IMR-90 (cell line): ENCODE measurements around the gene CTSV. TPM values are rescaled to one million over a fixed set of nuclear protein-coding genes. Genes with fewer than 3 reads are reported as not detected.

ENCODE experiments used
- ATAC-seq: fragments of 200-7000 bp; cut with Tn5 transposase; 2 replicates; pipeline ENCODE4 v1.9.1; 2020; ENCODE audit warnings: low read depth, mild to moderate bottlenecking, moderate library complexity
- BruUV-seq: library from RNA; stranded (reverse); fragments of 400-500 nt; replicated peaks from 2 replicates; lab custom pipeline; 2021; lab: Mats Ljungman, UMichigan
- CTCF ChIA-PET: fragments of 300-600 bp; formaldehyde crosslinking; extraction: SDS; loops from one replicate; lab custom pipeline; 2021; ENCODE audit warnings: antibody characterized with exemption; lab: Yijun Ruan, JAX
- POLR2A ChIA-PET: fragments of 300-600 bp; sonication (Branson Sonifier 250); formaldehyde crosslinking; loops from one replicate; lab custom pipeline; 2022; ENCODE audit warnings: antibody characterized with exemption; ENCODE audit not compliant: unreplicated experiment; lab: Charles Lee
- DNase-seq: peaks from one replicate; pipeline ENCODE4 v3.0.0; 2013
- H2AFZ ChIP-seq: replicated peaks from 2 replicates; pipeline ENCODE3; 2013; ENCODE audit warnings: low read length, mild to moderate bottlenecking; ENCODE audit not compliant: poor library complexity
- H2AK5ac ChIP-seq: 2 replicates; pipeline ENCODE4 v1.6.1; 2013; ENCODE audit warnings: low read depth, low read length, inconsistent platforms
- H2AK9ac ChIP-seq: replicated peaks from 2 replicates; pipeline ENCODE3; 2013; ENCODE audit warnings: mild to moderate bottlenecking, low read depth, low read length, moderate library complexity; ENCODE audit not compliant: poor library complexity
- H2BK120ac ChIP-seq: 2 replicates; pipeline ENCODE4 v1.6.1; 2013; ENCODE audit warnings: low read depth, low read length, inconsistent platforms
- H2BK15ac ChIP-seq: 3 replicates; pipeline ENCODE4 v1.6.1; 2013; ENCODE audit warnings: low read depth, low read length, inconsistent platforms
- H2BK20ac ChIP-seq: 2 replicates; pipeline ENCODE4 v1.6.1; 2013; ENCODE audit warnings: low read depth, mild to moderate bottlenecking, inconsistent platforms, low read length, moderate library complexity
- H2BK5ac ChIP-seq: 2 replicates; pipeline ENCODE4 v1.6.1; 2013; ENCODE audit warnings: mild to moderate bottlenecking, low read depth, low read length, inconsistent platforms; ENCODE audit not compliant: poor library complexity, severe bottlenecking
- H3K14ac ChIP-seq: replicated peaks from 2 replicates; pipeline ENCODE4 v1.6.1; 2013; ENCODE audit warnings: low read depth, low read length, inconsistent platforms
- H3K18ac ChIP-seq: 2 replicates; pipeline ENCODE4 v1.6.1; 2013; ENCODE audit warnings: low read depth, low read length, control low read depth
- H3K23ac ChIP-seq: 2 replicates; pipeline ENCODE4 v1.6.1; 2013; ENCODE audit warnings: low read depth, low read length, inconsistent platforms
- H3K27ac ChIP-seq: 2 replicates; pipeline ENCODE4 v1.5.1; 2013; ENCODE audit warnings: mild to moderate bottlenecking, control low read depth, low read length; ENCODE audit not compliant: insufficient read depth
- H3K27me3 ChIP-seq: 2 replicates; pipeline ENCODE4 v1.6.1; 2013; ENCODE audit warnings: low read length; ENCODE audit not compliant: control insufficient read depth, insufficient read depth
- H3K36me3 ChIP-seq: 2 replicates; pipeline ENCODE4 v1.6.1; 2013; ENCODE audit warnings: low read length, mixed read lengths; ENCODE audit not compliant: control insufficient read depth, insufficient read depth
- H3K4ac ChIP-seq: 2 replicates; pipeline ENCODE4 v1.6.1; 2013; ENCODE audit warnings: low read depth, low read length, inconsistent platforms
- H3K4me1 ChIP-seq: 2 replicates; pipeline ENCODE4 v1.6.1; 2013; ENCODE audit warnings: low read length, mixed read lengths; ENCODE audit not compliant: control insufficient read depth, insufficient read depth
- H3K4me2 ChIP-seq: 2 replicates; pipeline ENCODE4 v1.6.1; 2013; ENCODE audit warnings: low read depth, mild to moderate bottlenecking, control low read depth, low read length, moderate library complexity
- H3K4me3 ChIP-seq: 2 replicates; pipeline ENCODE4 v1.5.1; 2013; ENCODE audit warnings: low read depth, mild to moderate bottlenecking, control low read depth, low read length, moderate library complexity; ENCODE audit not compliant: insufficient read depth
- H3K56ac ChIP-seq: 2 replicates; pipeline ENCODE4 v1.6.1; 2013; ENCODE audit warnings: low read length, inconsistent platforms; ENCODE audit not compliant: insufficient read depth; ENCODE audit errors: extremely low read depth
- H3K79me1 ChIP-seq, 2 experiments: 2 replicates each; pipeline ENCODE4 v1.6.1; 2013; ENCODE audit warnings: low read length in 2 of 2, inconsistent platforms in 1 of 2, low read depth in 1 of 2
- H3K9ac ChIP-seq: 2 replicates; pipeline ENCODE4 v1.6.1; 2013; ENCODE audit warnings: low read depth, low read length, control low read depth
- H3K9me1 ChIP-seq: 2 replicates; pipeline ENCODE4 v1.6.1; 2013; ENCODE audit warnings: low read length, inconsistent platforms; ENCODE audit not compliant: insufficient read depth
- H3K9me3 ChIP-seq: 2 replicates; pipeline ENCODE4 v1.6.1; 2013; ENCODE audit warnings: low read length; ENCODE audit not compliant: control insufficient read depth, insufficient read depth
- H4K20me1 ChIP-seq: 2 replicates; pipeline ENCODE4 v1.6.1; 2013; ENCODE audit warnings: low read length, inconsistent platforms; ENCODE audit not compliant: insufficient read depth
- H4K5ac ChIP-seq: 2 replicates; pipeline ENCODE4 v1.6.1; 2013; ENCODE audit warnings: mild to moderate bottlenecking, low read depth, low read length, control low read depth
- H4K8ac ChIP-seq, 2 experiments: 2 replicates each; pipeline ENCODE4 v1.6.1; 2013; ENCODE audit warnings: low read depth in 2 of 2, low read length in 2 of 2, control low read depth in 1 of 2, inconsistent platforms in 1 of 2
- H4K91ac ChIP-seq: 2 replicates; pipeline ENCODE4 v1.6.1; 2013; ENCODE audit warnings: low read depth, low read length, inconsistent platforms; ENCODE audit not compliant: insufficient read depth
- BHLHE40 ChIP-seq: fragments of 150-350 bp; IDR thresholded peaks from 2 replicates; pipeline ENCODE4 v1.6.1; 2016; ENCODE audit warnings: mild to moderate bottlenecking, low read depth, low read length
- MAZ ChIP-seq: IDR thresholded peaks from 2 replicates; pipeline ENCODE4 v1.6.1; 2012; ENCODE audit warnings: low read depth, mild to moderate bottlenecking, low read length, improper control_type of control experiment, moderate library complexity, borderline replicate concordance
- POLR2A ChIP-seq: IDR thresholded peaks from 2 replicates; pipeline ENCODE4 v1.6.1; 2012; ENCODE audit warnings: mild to moderate bottlenecking, low read depth, low read length
- whole genome bisulfite sequencing, 2 experiments: methylation state at CpG; one replicate each; pipeline versions ENCODE4 v1.1.5 to v1.1.7; 2013; ENCODE audit warnings: missing lambda C conversion rate in 2 of 2; ENCODE audit not compliant: insufficient read length in 1 of 2; ENCODE audit errors: extremely low coverage in 2 of 2; 5-methylcytosine and 5-hydroxymethylcytosine counted together
- dilution Hi-C: fragments of 300-500 bp; cut with HindIII; formaldehyde crosslinking; loops from one replicate; pipeline ENCODE4 v1.14.3; 2018; ENCODE audit warnings: low sequenced_read_pairs; ENCODE audit not compliant: unreplicated experiment
- in situ Hi-C: fragments of 300-500 bp; cut with MboI; formaldehyde crosslinking; loops from 3 replicates; pipeline ENCODE4 v1.14.3; 2019; ENCODE audit warnings: low sequenced_read_pairs, inconsistent platforms, mixed read lengths
- intact Hi-C: fragments of 100-400 bp; cut with micrococcal nuclease; formaldehyde crosslinking; loops from 2 replicates; pipeline ENCODE4 v1.10.0; 2022
- polyA plus RNA-seq, 3 experiments: library from polyadenylated mRNA; depleted of rRNA; stranded (reverse); fragments of >200 nt; gene quantifications; 2 replicates each; pipeline ENCODE4 v1.2.3, GENCODE V29; 2012; ENCODE audit warnings: low replicate concordance in 1 of 3
- total RNA-seq: library from RNA; depleted of rRNA; stranded (reverse); fragments of >200 nt; gene quantifications from 2 replicates; pipeline ENCODE4 v1.2.3, GENCODE V29; 2012

The CTSV gene
- total and polyA plus RNA-seq, 2 of the 4 experiments (the other 2 are of a cell fraction): 0.54 to 0.75 TPM

- no peak overlapping the region for H2AK5ac ChIP-seq
- no peak overlapping the region for H4K5ac ChIP-seq
- dilution Hi-C loops (no loop called here), in situ Hi-C loops (no loop called here), intact Hi-C loops (no loop called here)
- H2AK9ac ChIP-seq: no peak overlapping the region
- ChIA-PET CTCF (no interaction called here), POLR2A (no interaction called here)
- no peaks in the 10 kb centered on the region for H3K79me1 ChIP-seq
- H2BK15ac ChIP-seq: no peak overlapping the region
- no peak overlapping the region for H3K4me3 ChIP-seq
- no peak overlapping the region for H3K4ac ChIP-seq
- no peak overlapping the region for H4K91ac ChIP-seq
- no peak overlapping the region for H2BK5ac ChIP-seq
- TF ChIP-seq BHLHE40: no peak
- TF ChIP-seq POLR2A: no peak
- no peak for TF ChIP-seq MAZ
- no TSS peak for BruUV-seq
- H3K14ac ChIP-seq: no peak overlapping the region
- no peak overlapping the region for H2AFZ ChIP-seq
- no peaks in the 10 kb centered on the region for H3K4me1 ChIP-seq
- WGBS, 2 experiments: 77% methylated on average over 4 of the region's 19 CpGs; no CpG with 5 or more reads in 1 of the 2 experiments
- H3K56ac ChIP-seq: no peak overlapping the region
- H3K23ac ChIP-seq: no peak overlapping the region
- no peak overlapping the region for H3K9ac ChIP-seq
- H3K18ac ChIP-seq: no peak overlapping the region
- no peak for DNase-seq
- H3K36me3 ChIP-seq: no peaks in the 10 kb centered on the region
- no peak overlapping the region for H4K8ac ChIP-seq
- peaks cover 2% of the 10 kb centered on the region; the same call in 1 of the 2 replicates for H3K27me3 ChIP-seq
- H3K9me1 ChIP-seq: no peaks in the 10 kb centered on the region
- no peak overlapping the region for H2BK20ac ChIP-seq
- H4K20me1 ChIP-seq: no peaks in the 10 kb centered on the region
- no peak overlapping the region for H3K27ac ChIP-seq
- no peak overlapping the region for H3K4me2 ChIP-seq
- ATAC-seq: no peak
- H2BK120ac ChIP-seq: no peak overlapping the region
- H3K9me3 ChIP-seq: no peaks in the 10 kb centered on the region
These were observed 28.5 kb upstream of the CTSV start for GRCh38 chr9:97067490-97067889.
